Hindlimb muscle (tissue), 1 donor: ENCODE results near the gene DOK5. TPM values are rescaled to one million over a fixed set of nuclear protein-coding genes. Genes with fewer than 3 reads are reported as not detected.
"Not testable (repeated sequence)": the region's sequence is repeated elsewhere in the genome, so short reads cannot be mapped to it uniquely, and the experiment has no call there.

ENCODE experiments used
- DNase-seq: peaks from one replicate; pipeline ENCODE4 v3.0.0-alpha.2; 2013
- polyA plus RNA-seq: library from polyadenylated mRNA; unstranded; fragments of 120-200 nt; gene quantifications from one replicate; pipeline ENCODE4 v1.2.1, GENCODE V29; 2013; ENCODE audit not compliant: insufficient read length

DOK5 gene
- 27.1 TPM for polyA plus RNA-seq

- DNase-seq: peak; percentile 79
Observed at GRCh38 chr20:54475334-54476168, at the start of gene DOK5. TSS of gene DOK5 (plus strand) at chr20:54475593. CDS start at chr20:54475947, 354 bp downstream.

- no peak for DNase-seq
Observed at GRCh38 chr20:54429364-54429763, 46.0 kb upstream of the DOK5 start.

DNA sequence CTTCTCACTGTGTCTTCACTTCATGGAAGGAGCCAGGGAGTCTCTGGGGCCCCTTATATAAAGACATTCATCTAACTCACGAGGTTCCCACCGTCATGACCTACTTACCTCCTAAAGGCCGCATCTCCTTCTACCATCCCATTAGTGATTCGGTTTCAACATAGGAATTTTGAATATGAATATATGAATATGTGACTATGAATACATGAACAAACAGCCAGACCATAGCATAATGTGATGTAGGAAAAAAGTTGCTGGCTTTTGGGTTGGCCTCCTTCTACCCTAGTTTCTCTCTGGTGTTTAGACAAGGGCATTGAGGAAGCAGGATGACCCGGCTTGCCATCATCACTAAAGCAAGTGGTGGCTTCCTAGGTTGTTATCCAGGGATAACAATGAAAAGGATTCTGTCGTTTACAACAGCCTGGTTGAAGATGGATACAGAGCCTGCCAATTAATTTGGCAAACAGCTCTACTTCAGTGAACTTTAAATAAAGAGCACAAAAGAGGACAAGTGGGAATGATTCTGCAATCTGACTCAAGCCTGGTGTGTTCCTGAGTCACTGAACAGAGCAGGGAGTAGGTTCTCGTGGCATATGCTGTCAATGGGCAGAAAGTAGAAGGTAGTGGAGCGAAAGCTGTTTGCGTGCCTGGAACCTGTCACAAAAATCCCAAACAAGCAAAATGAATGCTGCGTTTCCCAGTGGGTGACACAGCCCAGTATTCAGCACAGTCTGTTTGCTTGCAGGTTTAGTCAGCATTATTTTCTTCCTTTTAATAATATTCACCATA, 44.0 kb upstream of the DOK5 start:
- no peak for DNase-seq

- DNase-seq: no peak
Observed at GRCh38 chr20:54432966-54433365, 42.4 kb upstream of the DOK5 start.

DNA sequence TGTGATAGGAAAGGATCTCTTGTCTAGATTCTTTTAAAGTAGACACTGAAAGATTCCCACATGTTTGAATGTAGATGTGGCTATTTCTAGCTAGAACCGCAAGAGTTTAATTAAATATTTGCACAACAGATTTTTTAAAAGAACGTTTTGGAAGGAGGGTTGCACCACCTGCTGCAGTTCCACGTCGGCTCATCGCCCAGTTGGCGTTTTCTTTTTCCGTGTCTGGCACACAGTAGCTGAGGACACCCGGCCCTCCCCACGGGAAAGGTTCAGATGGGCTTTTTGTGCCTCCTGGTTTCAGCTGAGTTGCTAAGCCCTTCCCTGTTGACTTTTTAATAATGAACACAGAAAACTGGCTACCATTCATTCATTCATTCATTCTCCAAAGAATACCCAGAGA, 41.8 kb upstream of the DOK5 start:
- DNase-seq: peak; percentile 12

GRCh38 chr20:54434196-54434595, 41.2 kb upstream of the DOK5 start:
- no peak for DNase-seq

- no peak for DNase-seq
Observed at GRCh38 chr20:54435015-54435414, 40.4 kb upstream of the DOK5 start.

GRCh38 chr20:54436410-54436809, 39.0 kb upstream of the DOK5 start:
- DNase-seq: not testable (repeated sequence)

- DNase-seq: no peak
Observed at GRCh38 chr20:54438166-54438565, 37.2 kb upstream of the DOK5 start.

DNA sequence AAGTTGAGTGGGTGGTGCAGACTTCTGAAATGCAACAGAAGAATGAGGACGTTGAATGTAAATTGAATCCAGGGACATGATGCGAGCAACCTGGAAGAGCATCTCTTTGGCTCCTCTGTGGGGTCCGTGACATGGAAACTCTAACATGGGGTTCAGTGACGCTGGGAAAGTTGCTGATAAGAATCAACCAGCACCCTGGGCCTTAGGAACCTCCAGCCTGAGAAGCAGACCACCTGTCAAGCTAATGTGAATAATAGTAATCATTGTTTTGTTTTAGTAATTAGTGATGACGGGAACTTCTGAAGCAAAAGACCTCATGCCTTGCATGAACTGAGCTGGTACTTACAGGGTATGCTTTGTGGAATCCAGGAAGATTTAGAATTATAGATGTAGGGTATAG, 25.2 kb upstream of the DOK5 start:
- DNase-seq: no peak

- DNase-seq: no peak
Observed at GRCh38 chr20:54451171-54451570, 24.2 kb upstream of the DOK5 start.

DNA sequence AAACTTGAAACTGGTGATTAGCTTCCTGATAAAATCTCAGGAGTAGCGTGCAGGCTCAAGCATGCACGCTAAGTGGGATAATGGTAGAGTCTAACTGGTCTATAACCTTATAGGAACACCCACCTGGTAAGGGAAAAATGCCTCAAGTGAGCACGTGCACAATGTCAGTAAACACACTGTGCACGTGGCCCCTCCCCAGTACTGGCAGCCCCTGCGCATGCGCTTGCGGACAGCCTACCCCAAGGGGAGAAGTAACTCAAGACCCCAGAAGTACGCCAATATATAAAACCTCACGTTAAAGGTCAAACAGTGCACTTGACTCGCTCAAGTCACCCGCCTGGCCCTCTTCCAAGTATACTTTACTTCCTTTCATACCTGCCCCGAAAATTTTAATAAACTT, 23.1 kb upstream of the DOK5 start:
- DNase-seq: no peak

DNA sequence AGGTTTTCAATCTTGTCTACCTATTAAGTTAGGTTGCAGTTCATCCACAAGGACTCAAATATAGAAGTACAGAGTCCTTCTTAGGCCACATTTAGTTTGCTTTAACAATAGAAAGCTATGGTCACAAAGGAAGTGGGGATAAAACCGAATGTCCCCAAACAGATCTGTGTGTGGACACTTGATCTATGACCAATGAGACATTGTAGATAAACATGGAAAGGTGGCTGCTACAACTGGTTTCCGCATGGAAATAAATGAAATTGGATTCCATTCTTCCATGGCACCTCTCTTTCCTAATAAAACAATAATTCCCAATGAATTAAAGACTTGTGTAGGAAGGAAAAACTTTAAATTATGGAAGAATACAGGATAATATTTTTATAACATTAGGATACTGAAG, 20.4 kb upstream of the DOK5 start:
- no peak for DNase-seq

DNA sequence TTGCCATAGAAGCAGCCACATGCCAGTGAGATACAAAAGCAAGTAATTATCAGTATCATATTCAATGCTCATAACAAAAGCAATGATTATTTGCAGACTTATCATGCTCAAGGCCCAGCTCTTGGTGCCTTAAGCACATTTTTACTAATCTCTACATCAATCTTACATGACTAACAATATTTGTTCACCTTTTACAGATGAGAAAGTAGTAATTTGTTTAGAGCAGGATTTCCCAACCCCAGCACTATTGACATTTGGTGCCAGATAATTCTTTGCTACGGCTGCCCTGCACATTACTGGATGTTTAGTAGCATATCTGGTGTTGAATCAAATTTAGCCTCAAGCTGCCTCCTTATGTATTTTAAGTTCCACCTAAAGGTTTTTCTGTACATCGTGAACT, 19.0 kb upstream of the DOK5 start:
- DNase-seq: no peak

DNA sequence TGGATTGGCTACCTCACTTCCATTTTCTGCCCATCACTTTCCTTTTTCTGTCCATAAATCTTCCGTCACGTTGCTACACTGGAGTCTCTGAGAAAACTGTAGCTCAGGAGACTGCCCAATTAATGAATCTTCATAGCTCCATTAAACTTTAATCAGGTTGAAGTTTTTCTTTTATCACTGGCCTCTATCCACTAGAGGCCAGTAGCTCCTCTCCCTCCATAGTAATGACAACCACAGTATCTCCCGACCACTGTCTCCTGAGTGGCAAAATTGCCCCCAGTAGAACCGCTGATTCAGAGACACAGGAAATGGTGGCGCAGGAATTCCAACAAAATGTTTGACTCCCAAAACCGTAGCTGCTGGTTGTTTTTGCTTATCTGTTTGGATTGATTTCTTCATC, 18.4 kb upstream of the DOK5 start:
- no peak for DNase-seq

DNA sequence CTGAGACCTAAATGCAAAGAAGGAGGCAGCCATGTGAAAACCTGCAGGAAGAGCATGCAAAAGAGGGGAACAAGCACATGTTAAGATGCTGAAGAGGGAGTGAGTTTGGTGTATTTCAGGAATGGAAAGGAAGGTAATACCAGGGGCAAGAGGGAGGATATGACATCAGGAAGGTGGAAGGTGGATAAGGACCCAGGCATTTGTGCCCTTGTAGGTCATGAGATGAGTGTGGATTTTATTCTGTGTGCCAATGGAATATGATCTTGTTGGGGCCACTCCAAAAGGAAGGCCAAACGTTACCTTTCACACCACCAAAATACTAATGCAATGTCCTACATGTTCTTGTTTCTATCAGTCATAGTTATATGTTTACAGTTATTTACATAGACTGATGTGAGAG, 17.2 kb upstream of the DOK5 start:
- no peak for DNase-seq

- DNase-seq: no peak
Observed at GRCh38 chr20:54459279-54459678, 16.1 kb upstream of the DOK5 start.

DNA sequence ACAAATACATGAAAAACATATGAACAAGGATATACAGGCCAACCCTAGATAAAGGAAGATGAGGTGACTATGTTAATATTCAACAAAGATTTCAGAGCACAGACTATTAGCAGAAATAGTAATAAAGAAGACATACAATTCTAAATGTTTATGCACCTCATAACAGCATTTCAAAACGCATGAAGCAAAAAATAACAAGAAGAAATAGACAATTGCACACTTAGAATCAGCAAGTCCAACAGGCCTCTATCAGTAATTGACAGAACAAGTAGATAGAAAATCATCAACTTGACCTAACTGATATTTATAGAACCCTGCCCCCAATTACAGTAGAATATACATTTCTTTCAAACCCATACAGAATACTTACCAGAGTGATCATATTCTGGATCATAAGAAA, 11.4 kb upstream of the DOK5 start:
- DNase-seq: no peak

GRCh38 chr20:54466127-54466526, 9.3 kb upstream of the DOK5 start:
- DNase-seq: no peak

DNA sequence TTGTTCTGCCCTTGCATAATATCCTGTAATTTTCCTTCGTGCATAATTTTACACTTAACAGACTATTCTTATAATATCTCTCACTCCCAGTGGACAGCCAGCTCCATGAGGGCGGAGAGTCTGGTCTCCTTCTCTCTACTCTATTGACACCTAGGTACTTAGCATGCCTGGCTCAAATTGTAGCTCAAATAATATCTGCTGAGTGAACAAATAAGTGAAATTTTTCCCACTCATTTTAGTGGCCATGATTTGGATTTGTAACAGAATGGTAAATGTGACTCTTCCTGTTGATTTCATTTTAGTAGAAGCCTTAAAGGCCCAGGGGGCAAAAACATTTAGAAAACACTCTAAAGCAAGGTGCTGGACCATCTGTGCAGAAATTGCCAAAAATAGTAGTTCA, 7.8 kb upstream of the DOK5 start:
- DNase-seq: no peak

- no peak for DNase-seq
Observed at GRCh38 chr20:54468082-54468481, 7.3 kb upstream of the DOK5 start.

GRCh38 chr20:54469293-54469692, 6.1 kb upstream of the DOK5 start:
- DNase-seq: no peak

DNA sequence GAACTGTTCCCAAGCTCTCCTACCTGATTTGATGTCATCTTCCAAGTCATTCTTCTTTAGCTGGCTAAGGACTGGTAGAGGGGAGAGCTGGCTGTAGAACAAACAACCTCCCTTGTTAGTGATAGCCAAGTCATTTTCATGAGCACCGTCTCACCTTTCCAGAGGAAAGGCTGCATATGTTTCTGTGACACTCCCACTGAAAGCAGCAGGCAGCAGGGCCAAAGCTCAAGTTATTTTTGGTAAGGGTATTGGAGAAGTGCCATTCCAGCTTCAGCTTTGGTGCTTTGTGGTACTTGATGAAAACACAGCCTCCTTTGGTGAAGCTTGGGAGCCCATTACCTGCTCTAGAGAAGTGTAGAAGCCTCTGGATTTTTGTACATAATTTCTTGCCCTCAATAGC, 5.4 kb upstream of the DOK5 start:
- DNase-seq: no peak

- DNase-seq: no peak
Observed at GRCh38 chr20:54470697-54471096, 4.7 kb upstream of the DOK5 start.
